Tibial nerve (tissue), 4 donors: ENCODE results near the gene C6orf120.

Source experiments
- CTCF ChIP-seq, 5 experiments: fragments of 200-600 bp in 3 of 5; fragments of 450-650 bp in 2 of 5; sonication (generic) in 3 of 5; IDR thresholded peaks; one replicate each; pipeline ENCODE4 v1.5.1; 2016 to 2019; ENCODE audit warnings: antibody characterized with exemption in 5 of 5, mild to moderate bottlenecking in 3 of 5, moderate library complexity in 2 of 5
- EP300 ChIP-seq, 2 donors: sonication (generic); formaldehyde crosslinking; IDR thresholded peaks; one replicate each; pipeline ENCODE4 v1.6.1; 2017; ENCODE audit warnings: antibody characterized with exemption in 2 of 2, mild to moderate bottlenecking in 1 of 2

DNA sequence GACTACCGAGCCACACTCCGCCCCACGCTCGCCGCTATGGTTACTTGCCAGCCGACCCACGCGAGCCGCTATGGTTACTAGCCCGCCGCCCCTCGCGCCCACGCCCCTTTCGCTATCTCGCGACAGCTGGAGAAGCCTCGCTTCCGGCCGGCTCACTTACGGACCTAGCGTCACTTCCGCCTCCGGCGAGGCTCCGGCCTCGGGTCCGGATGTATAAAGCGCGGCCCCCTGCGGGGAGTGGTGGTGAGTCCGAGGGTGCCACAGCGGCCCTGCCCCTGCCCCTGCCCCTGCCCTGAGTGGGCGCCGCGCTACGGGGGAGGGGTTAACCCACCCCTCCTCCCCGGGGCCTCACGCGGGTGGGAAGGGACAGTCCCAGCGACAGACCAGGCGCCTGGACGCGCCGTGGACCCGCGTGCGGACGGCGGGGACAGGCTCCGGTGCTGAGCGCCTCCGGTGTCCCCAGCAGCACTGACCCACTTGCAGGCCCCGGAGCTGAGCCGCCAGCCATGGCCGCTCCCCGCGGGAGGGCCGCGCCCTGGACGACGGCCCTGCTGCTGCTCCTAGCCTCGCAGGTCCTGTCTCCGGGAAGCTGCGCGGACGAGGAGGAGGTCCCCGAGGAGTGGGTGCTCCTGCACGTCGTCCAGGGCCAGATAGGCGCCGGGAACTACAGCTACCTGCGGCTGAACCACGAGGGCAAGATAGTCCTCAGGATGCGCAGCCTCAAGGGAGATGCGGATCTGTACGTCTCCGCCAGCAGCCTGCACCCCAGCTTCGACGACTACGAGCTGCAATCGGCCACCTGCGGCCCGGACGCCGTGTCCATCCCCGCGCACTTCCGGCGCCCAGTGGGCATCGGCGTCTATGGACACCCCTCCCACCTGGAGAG, at the start of gene C6orf120, which contains the start of gene WDR27:
- TF ChIP-seq CTCF (IDR thresholded peaks at IDR 0.05) (peak in 2 of 5 experiments; percentile 18 to 44), EP300 (IDR thresholded peaks at IDR 0.05) (peak; percentile 56 to 98)
